HepG2 (cell line): ENCODE results near the gene LMX1B. TPM values are rescaled to one million over a fixed set of nuclear protein-coding genes. Genes with fewer than 3 reads are reported as not detected.

ENCODE experiments used
- ATAC-seq: fragments of 200-7000 bp; cut with Tn5 transposase; 3 replicates; pipeline ENCODE4 v1.9.1; 2020; ENCODE audit warnings: mild to moderate bottlenecking, moderate library complexity
- BruUV-seq: library from RNA; stranded (reverse); fragments of 400-500 nt; replicated peaks from 2 replicates; lab custom pipeline; 2021; lab: Mats Ljungman, UMichigan
- CTCF ChIA-PET: fragments of 300-600 bp; formaldehyde crosslinking; extraction: SDS; loops from one replicate; lab custom pipeline; 2021; ENCODE audit warnings: low total read pairs, inconsistent platforms, low intra/inter-chr PET ratio; lab: Yijun Ruan, JAX
- POLR2A ChIA-PET: fragments of 350-600 bp; sonication (Branson Sonifier 250); formaldehyde crosslinking; loops from one replicate; lab custom pipeline; 2020; ENCODE audit warnings: antibody characterized with exemption, inconsistent platforms; lab: Yijun Ruan, JAX
- DNase-seq: peaks from one replicate; pipeline ENCODE4 v3.0.0-alpha.2; 2015; ENCODE audit warnings: low spot score
- FAIRE-seq: peaks from 3 replicates; lab custom pipeline; 2011; peaks lifted over from hg19 to GRCh38; lab: Jason Lieb, UNC
- H2AFZ ChIP-seq: one replicate; pipeline ENCODE4 v1.6.1; 2011; ENCODE audit warnings: low read length, inconsistent platforms
- H3K27ac ChIP-seq: fragments of 300-600 bp; 3 replicates; pipeline ENCODE4 v1.8.0; 2011; ENCODE audit warnings: mixed run types, mild to moderate bottlenecking, mixed read lengths, low read length, inconsistent platforms; ENCODE audit not compliant: insufficient read depth; ENCODE audit errors: extremely low read length
- H3K27me3 ChIP-seq, 2 experiments: fragments of 200-600 bp in 1 of 2; 2 replicates in 1 of 2; 3 replicates in 1 of 2; pipeline versions ENCODE4 v1.6.0 to v1.8.0; 2011; ENCODE audit warnings: low read length in 2 of 2, mild to moderate bottlenecking in 2 of 2, moderate library complexity in 2 of 2, inconsistent platforms in 1 of 2; ENCODE audit not compliant: insufficient read depth in 2 of 2, control insufficient read depth in 1 of 2
- H3K36me3 ChIP-seq, 2 experiments: fragments of 200-600 bp in 1 of 2; replicated peaks in 1 of 2; 2 replicates in 1 of 2; 3 replicates in 1 of 2; pipeline versions ENCODE4 v1.5.1 to v1.8.0; 2011; ENCODE audit warnings: low read length in 2 of 2, inconsistent platforms in 1 of 2; ENCODE audit not compliant: insufficient read depth in 2 of 2, control insufficient read depth in 1 of 2
- H3K4me1 ChIP-seq: 2 replicates; pipeline ENCODE4 v1.5.1; 2012; ENCODE audit warnings: low read length, inconsistent platforms; ENCODE audit not compliant: insufficient read depth
- H3K4me2 ChIP-seq: 2 replicates; pipeline ENCODE4 v1.6.0; 2011; ENCODE audit warnings: low read depth, low read length, inconsistent platforms
- H3K4me3 ChIP-seq, 3 experiments: fragments of 200-600 bp in 1 of 3; sonication (generic), shearing (Covaris generic) in 1 of 3; replicated peaks in 1 of 3; 2 replicates each; pipeline ENCODE4 v1.5.1; 2011 to 2016; ENCODE audit warnings: low read length in 3 of 3, inconsistent platforms in 2 of 3, low read depth in 2 of 3, mild to moderate bottlenecking in 2 of 3, control low read depth in 1 of 3, mixed read lengths in 1 of 3; ENCODE audit not compliant: insufficient read depth in 1 of 3
- H3K79me2 ChIP-seq: one replicate; pipeline ENCODE4 v1.6.1; 2011; ENCODE audit warnings: low read length, inconsistent platforms; ENCODE audit not compliant: insufficient read depth
- H3K9ac ChIP-seq: 2 replicates; pipeline ENCODE4 v1.6.0; 2011; ENCODE audit warnings: mild to moderate bottlenecking, low read depth, low read length, inconsistent platforms; ENCODE audit not compliant: insufficient read depth
- H3K9me3 ChIP-seq: 2 replicates; pipeline ENCODE4 v1.5.1; 2012; ENCODE audit warnings: mild to moderate bottlenecking, low read length
- H4K20me1 ChIP-seq: 2 replicates; pipeline ENCODE4 v1.6.0; 2011; ENCODE audit warnings: inconsistent platforms, mild to moderate bottlenecking, low read length, moderate library complexity; ENCODE audit not compliant: insufficient read depth
- BATF2 ChIP-seq: sonication (generic); formaldehyde crosslinking; IDR thresholded peaks from 2 replicates; pipeline ENCODE4 v1.8.0; 2022; ENCODE audit warnings: mild to moderate bottlenecking, missing genetic modification reagents, moderate library complexity
- CTCF ChIP-seq: sonication (generic); formaldehyde crosslinking; IDR thresholded peaks from 2 replicates; pipeline ENCODE4 v1.5.0; 2020; ENCODE audit warnings: mild to moderate bottlenecking, missing genetic modification reagents, moderate library complexity
- RXRB ChIP-seq: IDR thresholded peaks from 2 replicates; pipeline ENCODE4 v1.6.1; 2016; ENCODE audit warnings: borderline replicate concordance, missing genetic modification reagents, missing compliant biosample characterization
- ZNF224 ChIP-seq: sonication (generic); formaldehyde crosslinking; IDR thresholded peaks from 2 replicates; pipeline ENCODE4 v1.5.0; 2020; ENCODE audit warnings: mild to moderate bottlenecking, missing genetic modification reagents
- ZNF317 ChIP-seq: sonication (generic); formaldehyde crosslinking; IDR thresholded peaks from 2 replicates; pipeline ENCODE4 v1.5.0; 2020; ENCODE audit warnings: mild to moderate bottlenecking, missing genetic modification reagents
- ZNF367 ChIP-seq: sonication (generic); formaldehyde crosslinking; IDR thresholded peaks from 2 replicates; pipeline ENCODE4 v1.4.0; 2020; ENCODE audit warnings: missing genetic modification reagents, borderline replicate concordance
- ZNF446 ChIP-seq: sonication (generic); formaldehyde crosslinking; IDR thresholded peaks from 2 replicates; pipeline ENCODE4 v1.5.0; 2020; ENCODE audit warnings: mild to moderate bottlenecking, missing genetic modification reagents
- WGBS: methylation state at CpG from one replicate; pipeline ENCODE4 v1.1.6; 2017; ENCODE audit warnings: low lambda C conversion rate; 5-methylcytosine and 5-hydroxymethylcytosine counted together
- in situ Hi-C: cut with HindIII; loops from 2 replicates; pipeline ENCODE4 v1.10.0; 2017; ENCODE audit warnings: low pct_unique_long_range_greater_than_20kb; ENCODE audit not compliant: extremely low pct_ligation_motif_present
- intact Hi-C: fragments of 100-400 bp; cut with micrococcal nuclease; formaldehyde crosslinking; loops from one replicate; pipeline ENCODE4 v1.10.0; 2022; ENCODE audit not compliant: unreplicated experiment
- polyA plus RNA-seq, 8 experiments: library from polyadenylated mRNA; depleted of rRNA in 3 of 8; stranded (reverse) in 7 of 8; unstranded in 1 of 8; fragments of >200 nt; fragmentation: Illumina TruSeq in 4 of 8; extraction: Trizol in 4 of 8; gene quantifications; 2 replicates each; pipeline versions ENCODE4 v1.2.1 to v1.2.3, GENCODE V29; 2011 to 2016; ENCODE audit warnings: low read depth in 4 of 8, missing spikeins in 1 of 8, mixed read lengths in 1 of 8; ENCODE audit not compliant: insufficient read depth in 1 of 8
- total RNA-seq, 5 experiments: library from RNA; depleted of rRNA; stranded (reverse); fragments of >200 nt; fragmentation: Illumina TruSeq; extraction: Trizol; gene quantifications; 2 replicates each; pipeline ENCODE4 v1.2.3, GENCODE V29; 2016; ENCODE audit warnings: low read depth in 1 of 5

LMX1B gene
- total and polyA plus RNA-seq, 2 of the 13 experiments (the other 11 are each of a cell fraction or from before 2014, with no cell fraction given), result not detected

DNA sequence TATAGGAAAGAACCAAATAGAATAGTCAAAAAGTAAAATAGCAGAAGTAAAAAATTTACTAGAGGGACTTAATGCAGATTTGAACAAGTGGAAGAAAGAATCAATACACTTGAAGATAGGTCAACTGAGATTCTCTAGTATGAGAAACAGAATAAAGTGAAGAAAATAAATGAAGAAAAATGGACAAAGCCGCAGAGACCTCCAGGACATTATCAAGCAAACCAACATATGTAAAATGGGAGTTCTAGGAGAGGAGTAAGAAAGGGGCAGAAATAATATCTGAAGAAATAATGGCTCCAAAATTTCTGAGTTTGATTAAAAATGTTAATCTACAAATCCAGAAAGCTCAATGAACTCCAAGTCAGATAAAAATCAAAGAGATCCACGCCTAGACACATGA is 121.1 kb downstream of the LMX1B start:
- CTCF ChIA-PET, result no interaction called here
- no peak for FAIRE-seq
- ATAC-seq, result no peak
- BruUV-seq, result no TSS peak
- DNase-seq, result no peak
- Histone ChIP-seq H3K36me3 (no peaks in the 10 kb centered on the region), H3K27ac (no peak overlapping the region), H4K20me1 (no peaks in the 10 kb centered on the region), H3K4me2 (no peak overlapping the region), H3K27me3 (no peaks in the 10 kb centered on the region; a peak in 1 of 5 replicates), H3K9ac (no peak overlapping the region), H3K79me2 (no peaks in the 10 kb centered on the region), H3K4me3 (no peak overlapping the region), H2AFZ (no peak overlapping the region), H3K4me1 (peaks cover 16% of the 10 kb centered on the region), H3K9me3 (peaks cover 8% of the 10 kb centered on the region)
- WGBS, result 47% methylated on average over 2 of the region's 2 CpGs
- TF ChIP-seq ZNF446 (no peak), ZNF367 (no peak), RXRB (CRISPR knock-in tag) (no peak), BATF2 (CRISPR knock-in tag) (no peak), CTCF (CRISPR knock-in tag) (no peak)
- intact Hi-C loops (no loop called here), in situ Hi-C loops (no loop called here)
- POLR2A ChIA-PET, result no interaction called here

DNA sequence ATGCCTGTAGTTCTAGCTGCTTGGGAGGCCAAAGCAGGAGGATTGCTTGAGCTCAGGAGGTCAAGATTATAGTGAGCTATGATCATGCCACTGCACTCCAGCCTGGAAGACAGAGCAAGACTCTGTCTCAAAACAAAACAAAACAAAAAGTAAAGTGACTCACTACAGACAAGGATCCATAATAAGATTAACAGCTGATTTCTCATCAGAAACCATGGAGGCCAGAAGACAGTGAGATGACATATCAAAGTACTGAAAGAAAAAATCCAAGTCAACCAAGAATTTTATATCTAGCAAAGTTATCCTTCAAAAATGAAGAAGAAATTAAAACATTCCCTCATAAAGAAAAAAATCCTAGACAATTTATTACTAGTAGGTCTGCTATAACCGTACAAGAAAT is 121.8 kb downstream of the LMX1B start:
- WGBS, result 50% methylated on average over 1 of the region's 1 CpG
- H4K20me1 ChIP-seq, result no peaks in the 10 kb centered on the region
- H3K36me3 ChIP-seq, result no peaks in the 10 kb centered on the region
- FAIRE-seq, result no peak
- H3K4me1 ChIP-seq, result peaks cover 16% of the 10 kb centered on the region
- in situ Hi-C loops (no loop called here), intact Hi-C loops (no loop called here)
- no peak overlapping the region for H3K4me2 ChIP-seq
- H3K9ac ChIP-seq, result no peak overlapping the region
- peaks cover 8% of the 10 kb centered on the region for H3K9me3 ChIP-seq
- ChIA-PET POLR2A (no interaction called here), CTCF (no interaction called here)
- H3K27me3 ChIP-seq, result no peaks in the 10 kb centered on the region; a peak in 1 of 5 replicates
- ATAC-seq, result no peak
- no peaks in the 10 kb centered on the region for H3K79me2 ChIP-seq
- no peak for DNase-seq
- no TSS peak for BruUV-seq
- TF ChIP-seq ZNF224 (CRISPR knock-in tag) (no peak), ZNF317 (CRISPR knock-in tag) (peak; percentile 97)
- no peak overlapping the region for H2AFZ ChIP-seq
- H3K4me3 ChIP-seq, result no peak overlapping the region
- H3K27ac ChIP-seq, result no peak overlapping the region
